ENCODE measurements around the gene ZNF470.
A peak's percentile ranks its signal among the peaks of the same experiment; 100 is the strongest.

ZNF470 gene

DNA sequence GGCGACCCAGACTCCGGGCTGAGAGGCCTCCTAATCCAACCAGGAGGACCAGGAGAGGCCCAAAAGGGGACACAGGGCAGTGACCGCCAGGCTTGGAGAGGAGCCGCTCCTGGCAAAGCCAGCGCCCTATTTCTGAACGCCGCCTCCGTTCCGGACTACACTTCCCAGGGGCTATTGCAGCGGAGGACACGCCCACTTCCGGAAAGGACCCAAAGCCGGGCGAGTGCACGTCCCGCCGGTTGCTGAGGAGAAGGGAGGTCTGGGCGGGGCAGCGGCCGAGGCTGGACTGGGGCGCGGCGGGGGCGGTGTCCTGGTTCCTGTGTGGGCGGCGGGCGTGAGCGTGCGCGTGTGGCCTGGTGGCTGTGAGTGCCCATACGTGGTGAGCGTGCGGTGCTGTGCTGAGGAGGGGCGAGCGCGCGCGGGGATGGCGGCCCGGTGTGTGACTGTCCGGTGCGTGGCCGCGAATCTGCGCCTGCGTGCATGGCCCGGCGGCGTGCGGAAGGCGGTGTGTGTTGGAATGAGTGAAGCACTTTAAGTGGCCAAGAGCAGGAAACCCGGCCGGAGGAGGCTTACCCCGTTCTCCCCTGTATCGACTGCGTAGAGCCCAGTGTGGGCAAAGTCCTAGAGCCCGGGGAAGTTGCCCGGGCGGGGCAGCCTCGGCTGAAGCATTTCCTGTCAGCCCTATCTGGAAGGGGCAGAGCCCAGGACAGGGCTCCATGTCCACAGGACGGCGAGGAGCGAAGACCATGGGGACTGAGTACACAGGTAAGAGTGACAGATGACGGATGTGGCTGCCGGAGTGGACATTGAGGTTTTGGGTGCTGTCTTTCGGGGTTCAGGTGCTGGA is at the start of gene ZNF470:
Gene ZNF470 (plus strand): TSS at position 195 of the 847 bp plus-strand sequence. CDS start 2,844 bp downstream, outside the sequence.
- peak; percentile 79 for DNase-seq

DNA sequence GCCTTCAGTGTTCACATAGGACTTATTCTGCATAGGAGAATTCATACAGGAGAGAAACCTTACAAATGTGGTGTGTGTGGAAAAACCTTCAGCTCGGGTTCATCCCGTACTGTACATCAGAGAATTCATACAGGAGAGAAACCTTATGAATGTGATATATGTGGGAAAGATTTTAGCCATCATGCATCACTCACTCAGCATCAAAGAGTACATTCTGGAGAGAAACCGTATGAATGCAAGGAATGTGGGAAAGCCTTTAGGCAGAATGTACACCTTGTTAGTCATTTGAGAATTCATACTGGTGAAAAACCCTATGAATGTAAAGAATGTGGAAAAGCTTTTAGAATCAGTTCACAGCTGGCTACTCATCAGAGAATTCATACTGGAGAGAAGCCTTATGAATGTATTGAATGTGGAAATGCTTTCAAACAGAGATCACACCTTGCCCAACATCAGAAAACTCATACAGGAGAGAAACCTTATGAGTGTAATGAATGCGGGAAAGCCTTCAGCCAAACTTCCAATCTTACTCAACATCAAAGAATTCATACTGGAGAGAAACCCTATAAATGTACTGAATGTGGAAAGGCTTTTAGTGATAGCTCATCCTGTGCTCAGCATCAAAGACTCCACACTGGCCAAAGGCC is 41.9 kb upstream of the ZNF470 start:
- DNase-seq = no peak

DNA sequence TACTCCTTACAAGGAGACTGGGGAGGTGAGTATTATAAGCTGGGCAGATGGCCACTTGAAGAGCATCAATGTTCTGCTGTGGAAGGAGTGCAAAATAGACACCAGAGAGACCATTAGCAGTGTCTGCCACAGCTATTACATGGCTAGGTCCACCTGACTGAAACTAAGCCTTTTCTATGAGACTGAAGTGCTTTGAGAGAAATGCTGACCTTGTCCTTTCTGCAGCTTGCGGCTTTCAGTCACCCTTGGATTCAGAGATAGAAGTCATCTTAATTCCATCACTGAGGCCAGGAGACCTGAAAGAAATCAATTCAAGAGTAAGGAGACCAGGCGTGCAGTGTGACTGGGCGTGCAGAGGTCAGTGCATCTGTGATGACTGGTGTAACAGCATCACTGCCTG is 29.8 kb upstream of the ZNF470 start:
- no peak for DNase-seq

DNA sequence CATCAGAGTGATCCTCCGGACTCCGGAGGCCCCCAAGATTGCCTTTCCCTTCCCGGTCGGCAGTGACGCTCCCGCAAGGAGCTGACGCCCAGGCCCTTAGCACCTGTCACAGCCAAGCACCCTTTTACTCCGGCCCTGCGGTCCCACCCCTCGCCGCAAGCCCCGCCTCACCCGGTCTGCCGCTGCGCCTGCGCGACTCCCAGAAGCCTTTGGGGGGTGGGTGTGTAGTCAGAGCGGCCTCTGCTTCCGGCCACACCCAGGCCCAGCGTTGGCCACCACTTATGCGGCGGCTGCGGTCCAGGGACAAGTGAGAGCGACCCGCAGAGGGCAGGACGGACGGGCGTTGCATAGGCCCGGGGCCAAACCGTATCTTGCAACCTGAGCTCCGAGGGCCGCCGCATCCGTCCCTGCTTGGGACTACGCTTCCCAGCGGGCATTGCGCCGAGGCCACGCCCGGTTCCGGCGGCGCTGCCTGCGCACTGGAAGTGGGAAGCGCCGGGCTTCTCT is 29.0 kb upstream of the ZNF470 start:
- peak; percentile 89 for DNase-seq

DNA sequence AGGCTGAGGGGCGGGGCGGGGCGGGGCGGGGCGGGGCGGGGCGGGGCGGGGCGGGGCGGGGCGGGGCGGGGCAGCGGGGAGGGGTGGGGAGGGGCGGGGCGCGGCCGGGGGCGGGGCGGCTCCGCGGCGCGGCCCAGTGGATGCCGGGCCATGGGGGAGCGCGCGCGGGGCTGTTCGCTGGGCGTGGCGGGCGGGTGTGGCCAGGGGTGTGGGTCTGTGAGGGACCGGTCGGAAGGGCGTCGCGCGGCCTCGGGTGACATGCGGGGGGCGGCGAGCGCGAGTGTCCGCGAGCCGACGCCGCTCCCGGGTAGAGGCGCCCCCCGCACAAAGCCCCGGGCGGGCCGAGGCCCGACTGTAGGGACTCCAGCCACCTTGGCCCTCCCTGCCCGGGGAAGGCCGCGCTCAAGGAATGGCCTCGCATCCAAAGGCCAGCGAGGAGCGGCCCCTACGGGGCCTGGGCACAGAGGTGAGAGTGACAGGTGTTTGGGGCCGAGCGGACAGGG is 28.5 kb upstream of the ZNF470 start, which contains the start of gene ZFP28:
Gene ZFP28 (plus strand): TSS at position 188 of the 503 bp plus-strand sequence. CDS start 71 bp downstream, at position 259.
- no peak for DNase-seq

DNA sequence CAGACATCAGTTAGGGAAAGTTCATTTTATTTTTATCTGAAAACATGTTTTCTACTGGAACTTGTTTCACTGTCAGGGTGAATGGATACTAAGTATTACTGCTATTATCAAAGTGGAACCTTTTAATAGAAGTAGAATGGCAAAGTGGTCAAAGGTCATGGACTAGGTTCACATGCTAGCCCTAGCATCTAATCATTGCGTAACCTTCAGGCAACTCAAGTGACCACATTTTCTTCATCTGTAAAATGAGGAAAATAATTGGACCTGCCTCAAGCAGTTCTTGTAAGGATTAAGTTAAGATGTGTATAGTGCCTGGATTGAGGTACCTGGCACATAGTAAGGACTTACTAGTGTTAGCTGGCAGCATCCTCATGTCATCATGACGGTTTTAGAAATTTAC is 23.5 kb upstream of the ZNF470 start:
- DNase-seq = no peak

DNA sequence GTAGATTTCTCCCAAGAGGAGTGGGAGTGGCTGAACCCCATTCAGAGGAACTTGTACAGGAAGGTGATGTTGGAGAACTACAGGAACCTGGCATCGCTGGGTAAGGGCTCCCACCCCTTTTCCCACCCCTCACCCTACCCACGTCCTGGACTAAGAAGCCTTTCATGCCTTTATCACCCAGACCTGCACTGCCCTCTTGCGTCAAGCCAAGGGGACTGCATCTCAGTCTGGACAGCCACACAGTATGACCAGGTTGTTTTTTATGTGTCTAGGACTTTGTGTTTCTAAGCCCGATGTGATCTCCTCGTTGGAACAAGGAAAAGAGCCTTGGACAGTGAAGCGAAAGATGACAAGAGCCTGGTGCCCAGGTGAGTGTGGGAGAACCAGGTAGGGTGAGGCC is 19.7 kb upstream of the ZNF470 start:
- DNase-seq = no peak

DNA sequence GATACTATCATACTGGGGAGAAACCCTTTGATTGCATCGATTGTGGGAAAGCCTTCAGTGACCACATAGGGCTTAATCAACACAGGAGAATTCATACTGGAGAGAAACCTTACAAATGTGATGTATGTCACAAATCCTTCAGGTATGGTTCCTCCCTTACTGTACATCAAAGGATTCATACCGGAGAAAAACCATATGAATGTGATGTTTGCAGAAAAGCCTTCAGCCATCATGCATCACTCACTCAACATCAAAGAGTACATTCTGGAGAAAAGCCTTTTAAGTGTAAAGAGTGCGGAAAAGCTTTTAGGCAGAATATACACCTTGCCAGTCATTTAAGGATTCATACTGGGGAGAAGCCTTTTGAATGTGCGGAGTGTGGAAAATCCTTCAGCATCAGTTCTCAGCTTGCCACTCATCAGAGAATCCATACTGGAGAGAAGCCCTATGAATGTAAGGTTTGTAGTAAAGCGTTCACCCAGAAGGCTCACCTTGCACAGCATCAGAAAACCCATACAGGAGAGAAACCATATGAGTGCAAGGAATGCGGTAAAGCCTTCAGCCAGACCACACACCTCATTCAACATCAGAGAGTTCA is 12.9 kb upstream of the ZNF470 start:
- no peak for DNase-seq

DNA sequence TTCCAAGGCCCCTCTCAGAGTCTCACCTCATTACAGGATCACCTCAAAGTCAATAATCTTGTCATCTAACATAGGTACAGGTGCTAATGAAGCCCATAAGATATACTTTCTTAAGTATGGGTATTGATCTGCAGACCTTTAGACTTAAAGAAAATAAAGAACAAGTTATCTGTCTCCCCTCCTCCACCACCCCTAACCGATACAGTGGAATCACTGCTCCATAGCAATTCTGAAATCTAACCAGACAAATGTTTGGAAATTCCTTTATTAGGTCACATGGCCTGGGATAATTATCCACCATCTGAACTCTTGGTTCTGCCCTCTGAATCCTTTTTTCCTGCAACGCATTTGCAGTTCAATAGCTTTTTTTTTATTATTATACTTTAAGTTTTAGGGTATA is 4.5 kb upstream of the ZNF470 start:
- DNase-seq = no peak

DNA sequence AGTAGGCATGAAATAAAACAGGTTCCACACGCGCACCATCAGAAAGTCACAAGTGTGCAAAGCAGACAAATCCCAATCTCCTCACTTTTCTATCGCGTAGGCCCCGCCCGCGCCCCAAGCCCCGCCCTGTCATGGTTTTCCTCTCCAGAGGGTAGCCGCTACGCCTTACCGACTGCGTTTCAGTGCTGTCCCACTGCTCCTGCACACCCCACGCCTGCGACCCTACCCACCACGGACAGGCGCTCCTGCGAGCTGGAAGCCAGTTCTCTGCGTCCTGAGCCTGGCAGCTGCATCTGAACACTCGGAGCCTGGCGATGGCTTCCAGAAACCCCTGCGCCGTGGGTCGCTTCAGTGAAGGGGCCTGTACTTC is 379 bp upstream of the ZNF470 start:
- no peak for DNase-seq

DNA sequence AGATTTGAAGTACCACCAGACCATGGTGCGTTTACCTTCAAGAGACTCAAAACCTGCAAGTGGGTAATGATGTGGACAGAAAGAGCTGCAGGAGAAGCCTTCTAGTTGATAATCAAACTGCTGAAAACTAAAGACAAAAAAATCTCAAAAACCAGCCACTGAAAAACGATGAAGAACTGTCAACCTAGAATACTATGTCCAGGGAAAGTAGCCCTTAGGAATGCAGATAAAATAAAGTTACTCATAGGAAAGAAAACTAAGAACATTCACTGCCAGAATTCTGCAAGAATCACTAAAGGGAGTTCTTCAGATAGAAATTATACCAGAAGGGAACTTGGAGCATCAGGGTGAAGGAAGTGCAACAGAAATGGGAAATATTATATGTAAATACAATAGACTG is 5.3 kb downstream of the ZNF470 start:
- no peak for DNase-seq

DNA sequence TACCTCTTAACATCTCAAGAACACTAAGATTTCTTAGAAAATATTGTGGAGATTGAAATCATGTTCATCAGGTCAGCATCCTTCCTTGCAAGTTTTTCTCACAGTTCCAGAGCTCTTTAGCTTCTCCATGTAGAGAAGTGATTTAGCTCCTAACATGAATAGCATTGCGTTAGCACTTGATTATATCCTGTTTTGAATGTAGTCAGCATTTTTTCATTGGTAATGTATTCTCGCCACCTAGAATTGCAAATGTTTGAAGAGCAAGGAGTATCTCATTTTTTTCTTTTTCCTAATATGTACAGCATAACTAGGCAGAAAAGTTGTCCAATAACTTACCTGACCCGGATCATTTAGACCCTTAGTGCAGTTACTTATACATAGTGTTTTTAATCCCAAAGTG is 6.6 kb downstream of the ZNF470 start:
- DNase-seq = no peak

DNA sequence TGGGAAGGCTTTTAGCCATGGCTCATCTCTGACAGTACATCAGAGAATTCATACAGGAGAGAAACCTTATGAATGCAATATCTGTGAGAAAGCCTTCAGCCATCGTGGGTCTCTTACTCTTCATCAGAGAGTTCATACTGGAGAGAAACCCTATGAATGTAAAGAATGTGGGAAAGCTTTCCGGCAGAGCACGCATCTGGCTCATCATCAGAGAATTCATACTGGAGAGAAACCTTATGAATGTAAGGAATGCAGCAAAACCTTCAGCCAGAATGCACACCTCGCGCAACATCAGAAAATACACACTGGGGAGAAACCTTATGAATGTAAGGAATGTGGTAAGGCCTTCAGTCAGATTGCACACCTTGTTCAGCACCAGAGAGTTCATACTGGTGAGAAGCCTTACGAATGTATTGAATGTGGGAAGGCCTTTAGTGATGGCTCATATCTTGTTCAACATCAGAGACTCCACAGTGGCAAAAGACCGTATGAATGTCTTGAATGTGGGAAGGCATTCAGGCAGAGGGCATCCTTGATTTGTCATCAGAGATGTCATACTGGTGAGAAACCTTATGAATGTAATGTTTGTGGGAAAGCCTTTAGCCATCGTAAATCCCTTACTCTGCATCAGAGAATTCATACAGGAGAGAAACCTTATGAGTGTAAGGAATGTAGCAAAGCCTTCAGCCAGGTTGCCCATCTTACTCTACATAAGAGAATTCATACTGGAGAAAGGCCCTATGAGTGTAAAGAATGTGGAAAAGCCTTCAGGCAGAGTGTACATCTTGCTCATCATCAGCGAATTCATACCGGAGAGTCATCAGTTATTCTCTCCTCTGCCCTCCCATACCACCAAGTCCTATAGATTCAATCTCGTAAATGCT is 10.7 kb downstream of the ZNF470 start:
- DNase-seq = no peak

DNA sequence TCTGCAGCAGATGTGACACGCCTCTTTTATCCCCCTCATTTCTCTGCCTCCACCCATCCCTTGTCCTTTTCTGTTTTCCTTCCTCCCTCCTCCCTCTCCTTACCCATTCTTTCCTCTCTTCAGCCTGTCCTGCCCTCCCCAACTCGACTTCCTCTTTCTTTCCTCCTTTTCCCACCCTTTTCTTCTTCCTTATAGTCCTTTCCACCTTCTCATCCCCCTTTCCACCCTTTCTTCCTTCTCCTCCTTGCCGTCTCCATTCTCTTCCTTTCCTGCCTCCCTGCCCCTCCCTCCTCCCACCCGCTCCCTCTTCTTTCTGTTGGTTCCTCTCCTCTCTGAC is 27.1 kb downstream of the ZNF470 start:
- no peak for DNase-seq

DNA sequence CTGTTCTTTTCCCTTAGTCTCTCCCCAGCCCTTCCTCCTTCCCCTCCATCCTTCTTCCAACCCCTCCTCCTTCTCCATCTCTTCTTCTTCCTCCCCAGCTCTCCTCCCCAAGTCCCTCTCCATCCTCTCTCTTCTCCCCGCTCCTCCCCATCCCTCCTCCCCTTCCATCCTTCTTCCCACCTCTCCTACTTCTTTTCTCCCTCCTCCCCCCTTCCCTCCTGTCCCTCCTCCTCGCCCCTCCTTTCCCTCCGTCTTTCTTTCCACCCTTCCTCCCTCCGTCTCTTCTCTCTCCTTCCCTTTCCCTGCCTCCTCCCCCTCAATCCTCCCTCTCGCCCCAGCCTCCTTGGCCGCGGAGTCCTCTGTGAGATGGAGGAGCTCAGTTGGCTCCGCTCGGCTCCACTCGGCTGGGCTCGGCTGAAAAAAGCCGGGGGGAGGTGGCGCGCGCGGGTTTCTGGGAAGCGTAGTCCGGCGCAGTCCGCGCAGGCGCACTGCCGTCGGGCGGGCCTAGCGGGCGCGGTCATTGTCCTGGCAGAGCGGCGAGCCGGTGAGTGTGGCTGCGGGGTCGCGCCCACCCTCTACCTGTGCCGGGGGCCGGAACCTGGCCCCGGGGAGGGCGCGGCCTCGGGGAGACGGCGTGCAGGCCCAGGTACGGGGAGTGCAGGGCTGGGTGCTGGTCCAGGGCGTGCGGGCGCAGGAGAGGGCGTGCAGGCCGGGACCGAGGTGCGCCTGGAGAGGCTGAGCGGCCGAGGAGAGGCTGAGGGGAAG is 27.7 kb downstream of the ZNF470 start, which contains the start of gene ZNF71:
Gene ZNF71 (plus strand): TSS at position 520 of the 765 bp plus-strand sequence. CDS start 6,257 bp downstream, outside the sequence.
- peak; percentile 76 for DNase-seq

DNA sequence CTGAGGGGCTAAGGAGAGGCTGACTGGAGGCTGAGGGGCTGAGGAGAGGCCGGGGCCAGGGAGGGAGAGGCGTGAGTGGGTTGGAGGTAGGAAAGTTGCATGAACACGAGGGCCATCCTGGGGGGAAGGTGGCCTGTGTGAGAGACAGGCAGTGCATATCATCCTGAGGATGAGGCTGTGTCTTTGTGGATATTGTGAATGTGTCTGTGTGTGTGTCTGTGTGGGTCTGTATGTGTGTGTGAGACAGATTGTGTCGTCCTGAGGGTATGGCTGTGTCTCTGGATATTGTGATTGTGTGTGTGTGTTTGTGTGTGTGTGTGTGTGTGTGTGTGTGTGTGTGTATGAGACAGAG is 28.3 kb downstream of the ZNF470 start:
- no peak for DNase-seq

DNA sequence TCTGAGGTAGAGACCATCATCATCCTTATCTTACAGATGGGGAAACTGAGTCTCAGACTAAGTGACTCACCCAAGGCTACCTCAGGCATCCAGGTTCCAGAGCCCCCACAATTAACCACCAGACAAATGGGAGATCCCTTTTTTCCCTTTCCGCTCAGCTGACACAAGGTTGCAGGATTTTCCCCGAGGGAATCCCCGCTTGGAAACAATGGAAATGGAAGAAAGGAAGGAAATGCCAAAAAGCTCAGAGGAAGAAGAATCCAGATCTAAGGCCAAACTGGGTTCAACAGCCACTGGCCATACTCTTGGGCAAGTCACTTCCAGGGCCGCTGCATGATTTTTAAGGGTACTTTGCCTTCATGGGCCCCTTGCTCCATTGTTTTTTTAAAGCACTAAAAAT is 29.4 kb downstream of the ZNF470 start:
- DNase-seq = no peak

DNA sequence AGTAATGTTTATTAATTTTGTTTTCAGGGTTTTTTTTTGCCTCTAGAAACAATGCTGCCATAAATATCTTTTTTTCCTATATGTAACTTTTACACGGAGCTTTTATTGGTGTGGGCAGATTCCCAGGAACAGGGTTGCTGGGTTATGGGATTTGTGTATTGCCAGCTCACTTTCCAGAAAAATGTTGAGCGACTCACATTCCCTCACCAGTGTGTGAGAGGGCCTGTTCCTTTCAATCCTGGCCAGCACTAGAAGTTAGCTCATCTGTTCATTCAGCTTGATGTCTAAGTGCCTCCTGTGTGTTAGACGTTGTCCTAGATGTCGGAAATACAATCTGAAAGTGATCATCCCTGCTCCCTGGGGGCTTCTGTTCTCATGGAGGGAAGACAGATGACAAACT is 30.4 kb downstream of the ZNF470 start:
- DNase-seq = no peak

DNA sequence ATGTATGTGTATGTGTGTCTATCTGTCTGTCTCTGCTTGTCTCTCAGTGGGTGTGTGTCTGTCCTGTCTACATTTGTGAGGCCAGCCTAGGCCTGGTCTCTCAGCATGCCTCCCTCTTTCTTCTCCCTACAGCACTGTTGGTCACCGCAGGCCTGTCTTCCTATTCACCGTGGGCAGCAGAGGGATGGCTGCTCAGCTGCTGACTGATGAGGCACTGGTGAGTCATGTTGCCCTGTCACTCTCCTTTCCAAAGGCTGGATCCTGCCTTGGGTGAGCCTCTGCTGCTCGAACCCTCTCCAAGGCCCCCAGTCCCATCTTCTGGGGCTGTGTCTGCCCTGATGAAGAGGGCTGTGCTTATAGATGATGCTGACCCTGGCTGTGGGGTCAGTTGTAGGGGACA is 34.1 kb downstream of the ZNF470 start:
- DNase-seq = no peak

DNA sequence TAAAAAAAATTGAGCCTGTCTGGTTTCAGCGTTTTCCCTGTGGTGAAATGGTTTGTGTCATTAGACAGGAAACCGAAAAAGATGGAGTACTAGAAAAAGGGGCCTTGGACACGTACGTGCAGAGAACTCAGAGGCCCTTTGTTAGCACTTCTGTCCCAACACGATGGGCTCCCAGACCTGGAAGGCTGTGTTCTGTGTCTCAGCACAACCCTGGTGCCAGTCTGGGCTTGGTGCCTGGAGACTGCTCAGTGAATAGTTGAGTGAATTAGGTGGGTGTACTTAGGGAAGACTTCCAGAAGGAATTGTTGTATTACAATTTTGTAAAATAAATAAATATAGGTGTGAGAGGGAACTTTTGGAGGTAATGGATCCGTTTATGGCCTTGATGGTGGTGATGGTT is 36.6 kb downstream of the ZNF470 start:
- DNase-seq = no peak

DNA sequence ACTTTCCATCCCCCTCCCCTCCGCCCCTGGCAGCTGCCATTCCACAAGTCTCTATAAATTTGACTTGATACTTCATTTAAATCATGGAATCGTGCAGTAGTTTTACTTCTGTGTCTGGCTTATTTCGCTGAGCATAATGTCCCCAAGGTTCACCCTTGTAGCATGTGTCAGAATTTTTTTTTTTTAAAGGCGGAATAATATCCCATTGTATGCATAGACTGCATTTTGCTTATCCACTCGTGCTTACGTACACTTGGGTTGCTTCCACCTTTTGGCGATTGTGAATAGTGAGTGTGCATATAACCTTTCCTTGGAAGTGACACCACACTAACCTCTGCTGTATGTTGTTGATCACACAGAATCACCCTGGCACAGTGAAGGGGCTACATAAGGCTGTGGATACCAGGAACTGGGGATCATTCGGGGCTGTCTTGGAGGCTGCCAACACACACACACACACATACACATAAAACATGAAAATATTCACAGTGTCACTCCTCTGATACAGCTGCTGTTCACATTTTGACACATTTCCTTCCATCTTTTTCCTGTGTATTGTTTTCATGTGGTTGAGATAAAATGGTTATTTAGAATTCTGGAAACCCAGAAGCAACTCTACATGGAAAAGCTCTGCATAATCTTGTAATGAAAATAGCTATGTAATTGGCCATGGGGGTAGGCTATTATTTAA is 41.2 kb downstream of the ZNF470 start:
- DNase-seq = no peak

Data from activated effector memory CD4-positive, alpha-beta T cell treated with Interleukin-2 at 50 U/mL for 16 hours (primary cell).